GM12878 (cell line): ENCODE results near the gene GRAMD1C. TPM values are rescaled to one million over a fixed set of nuclear protein-coding genes. Genes with fewer than 3 reads are reported as not detected.

ENCODE experiments used
- ATAC-seq: fragments of 200-7000 bp; cut with Tn5 transposase; 3 replicates; pipeline ENCODE4 v1.9.1; 2020; ENCODE audit warnings: mild to moderate bottlenecking, moderate library complexity
- BruUV-seq: library from RNA; stranded (reverse); fragments of 400-500 nt; replicated peaks from 2 replicates; lab custom pipeline; 2021; lab: Mats Ljungman, UMichigan
- CTCF ChIA-PET: fragments of 300-600 bp; sonication (Branson Sonifier 250); formaldehyde crosslinking; extraction: SDS; loops from one replicate; lab custom pipeline; 2021; ENCODE audit warnings: inconsistent platforms; lab: Yijun Ruan, JAX
- POLR2A ChIA-PET: fragments of 350-600 bp; formaldehyde crosslinking; extraction: SDS; loops from one replicate; lab custom pipeline; 2021; ENCODE audit warnings: inconsistent platforms; lab: Charles Lee
- RAD21 ChIA-PET: fragments of 300-600 bp; sonication (Branson Sonifier 250); formaldehyde crosslinking; loops from one replicate; lab custom pipeline; 2023; ENCODE audit warnings: antibody characterized with exemption; ENCODE audit not compliant: unreplicated experiment; lab: Charles Lee
- SMC1A ChIA-PET: fragments of 300-600 bp; sonication (Branson Sonifier 250); formaldehyde crosslinking; loops from one replicate; lab custom pipeline; 2023; ENCODE audit not compliant: unreplicated experiment, uncharacterized antibody; lab: Charles Lee
- DNase-seq: peaks from one replicate; pipeline ENCODE4 v3.0.0-alpha.2; 2011; ENCODE audit warnings: low read depth, low spot score
- FAIRE-seq: peaks from 3 replicates; lab custom pipeline; 2011; peaks lifted over from hg19 to GRCh38; lab: Jason Lieb, UNC
- H2AFZ ChIP-seq: 2 replicates; pipeline ENCODE4 v1.6.0; 2011; ENCODE audit warnings: low read depth, low read length, control low read depth; ENCODE audit not compliant: control insufficient read depth
- H3K27ac ChIP-seq: 2 replicates; pipeline ENCODE4 v1.5.1; 2011; ENCODE audit warnings: control low read depth; ENCODE audit not compliant: control insufficient read depth, insufficient read depth
- H3K27me3 ChIP-seq, 2 experiments: replicated peaks in 1 of 2; 2 replicates each; pipeline versions ENCODE4 v1.6.0 to v1.6.1; 2011; ENCODE audit warnings: low read length in 1 of 2; ENCODE audit not compliant: control insufficient read depth in 2 of 2, insufficient read depth in 2 of 2
- H3K36me3 ChIP-seq, 2 experiments: 2 replicates each; pipeline ENCODE4 v1.5.1; 2011; ENCODE audit warnings: low read length in 1 of 2; ENCODE audit not compliant: control insufficient read depth in 2 of 2, insufficient read depth in 2 of 2
- H3K4me1 ChIP-seq: 2 replicates; pipeline ENCODE4 v1.6.1; 2011; ENCODE audit warnings: mild to moderate bottlenecking, low read length, moderate library complexity, mixed read lengths; ENCODE audit not compliant: control insufficient read depth, insufficient read depth
- H3K4me2 ChIP-seq: 2 replicates; pipeline ENCODE4 v1.6.0; 2011; ENCODE audit warnings: control low read depth; ENCODE audit not compliant: control insufficient read depth, insufficient read depth
- H3K4me3 ChIP-seq: fragments of 200-600 bp; sonication (generic); 2 replicates; pipeline ENCODE4 v1.5.1; 2016
- H3K79me2 ChIP-seq: 2 replicates; pipeline ENCODE4 v1.6.0; 2011; ENCODE audit warnings: low read length; ENCODE audit not compliant: control insufficient read depth, insufficient read depth
- H3K9ac ChIP-seq: 2 replicates; pipeline ENCODE4 v1.8.0; 2011; ENCODE audit warnings: low read length, control low read depth, mixed read lengths; ENCODE audit not compliant: control insufficient read depth, insufficient read depth
- H3K9me3 ChIP-seq: replicated peaks from 3 replicates; pipeline ENCODE4 v1.5.1; 2011; ENCODE audit warnings: mild to moderate bottlenecking, low read length; ENCODE audit not compliant: control insufficient read depth, insufficient read depth
- H4K20me1 ChIP-seq: 2 replicates; pipeline ENCODE4 v1.6.0; 2011; ENCODE audit not compliant: control insufficient read depth, insufficient read depth
- CHD1 ChIP-seq: IDR thresholded peaks from 2 replicates; pipeline ENCODE4 v1.6.1; 2012; ENCODE audit warnings: low read depth, low read length, improper control_type of control experiment
- DPF2 ChIP-seq: fragments of 450-650 bp; IDR thresholded peaks from 2 replicates; pipeline ENCODE4 v1.6.1; 2017; ENCODE audit warnings: mild to moderate bottlenecking
- FOXK2 ChIP-seq: fragments of 450-650 bp; IDR thresholded peaks from 2 replicates; pipeline ENCODE4 v1.6.1; 2017; ENCODE audit warnings: mild to moderate bottlenecking, moderate library complexity
- NR2C2 ChIP-seq: IDR thresholded peaks from 2 replicates; pipeline ENCODE4 v1.6.1; 2011; ENCODE audit warnings: borderline replicate concordance, low read depth; ENCODE audit not compliant: control insufficient read depth, insufficient read length
- POLR2AphosphoS2 ChIP-seq: IDR thresholded peaks from 2 replicates; pipeline ENCODE4 v1.6.1; 2011; ENCODE audit warnings: low read depth, mild to moderate bottlenecking, low read length, improper control_type of control experiment, moderate library complexity
- SMC3 ChIP-seq: IDR thresholded peaks from 2 replicates; pipeline ENCODE4 v1.6.1; 2011; ENCODE audit warnings: low read length, improper control_type of control experiment, borderline replicate concordance
- WGBS: methylation state at CpG from one replicate; pipeline ENCODE4 v1.1.6; 2016; ENCODE audit warnings: low lambda C conversion rate; ENCODE audit not compliant: insufficient replicate concordance, insufficient coverage; ENCODE audit errors: missing lambda C conversion rate; 5-methylcytosine and 5-hydroxymethylcytosine counted together
- in situ Hi-C: fragments of 300-500 bp; cut with MboI; formaldehyde crosslinking; loops from 9 replicates; pipeline ENCODE4 v1.14.3; 2018; ENCODE audit warnings: mixed read lengths
- intact Hi-C: fragments of 100-400 bp; cut with micrococcal nuclease; formaldehyde crosslinking; loops from one replicate; pipeline ENCODE4 v1.14.2; 2022; ENCODE audit not compliant: unreplicated experiment
- polyA plus RNA-seq, 11 experiments: library from polyadenylated mRNA; depleted of rRNA in 4 of 11; unstranded in 6 of 11; stranded (reverse) in 5 of 11; fragments of >200 nt; fragmentation: Nextera tagmentation in 4 of 11; fragmentation: Illumina TruSeq in 1 of 11; extraction: Ambion mirVana in 4 of 11; extraction: Trizol in 1 of 11; gene quantifications; 1 replicate in 1 of 11; 2 replicates in 10 of 11; pipeline versions ENCODE4 v1.2.1 to v1.2.3, GENCODE V29; 2011 to 2016; ENCODE audit warnings: inconsistent platforms in 2 of 11, missing spikeins in 2 of 11, low read depth in 1 of 11
- total RNA-seq, 4 experiments: library from RNA; depleted of rRNA in 3 of 4; stranded (reverse); fragments of >200 nt in 3 of 4; fragmentation: Illumina TruSeq in 1 of 4; extraction: Trizol in 1 of 4; gene quantifications; 2 replicates each; pipeline versions ENCODE4 v1.2.1 to v1.2.3, GENCODE V29; 2013 to 2021

Gene GRAMD1C
- total and polyA plus RNA-seq, 10 of the 15 experiments (the other 5 are each of a cell fraction or from before 2014, with no cell fraction given): 3.2 to 9.2 (median 5.5) TPM

- no peak for TF ChIP-seq DPF2
- TF ChIP-seq SMC3: no peak
- TF ChIP-seq, all 136 proteins: peak for 0
These were observed 33.3 kb upstream of the GRAMD1C start (continued) for GRCh38 chr3:113805249-113805648.

- H3K9me3 ChIP-seq: no peaks in the 10 kb centered on the region
- SMC1A ChIA-PET: interaction anchor here (0.7 to 1.3 kb wide), 4 partner anchors 9 to 23 kb away, joined by 3 to 4 read pairs (median 4); no protein-coding TSS in a partner anchor
- DNase-seq (no peak), ATAC-seq (no peak), FAIRE-seq (no peak)
- POLR2A ChIA-PET: interaction anchor here (1.4 kb wide), 1 partner anchor 11 kb away, joined by 4 read pairs; no protein-coding TSS in a partner anchor
- H3K4me3 ChIP-seq: no peak overlapping the region
- RAD21 ChIA-PET: interaction anchor here (1.7 kb wide), 1 partner anchor 12 kb away, joined by 5 read pairs; no protein-coding TSS in a partner anchor
- H3K27ac ChIP-seq: no peak overlapping the region
- in situ Hi-C loops (no loop called here), intact Hi-C loops (no loop called here)
- H3K79me2 ChIP-seq: no peaks in the 10 kb centered on the region
- no TSS peak for BruUV-seq
- no peaks in the 10 kb centered on the region for H4K20me1 ChIP-seq
- WGBS: 100% methylated on average over 3 of the region's 3 CpGs
- no peak overlapping the region for H3K4me2 ChIP-seq
- no peak overlapping the region for H2AFZ ChIP-seq
- no peak overlapping the region for H3K9ac ChIP-seq
- no peaks in the 10 kb centered on the region for H3K4me1 ChIP-seq
- no peaks in the 10 kb centered on the region for H3K27me3 ChIP-seq
- no peak for TF ChIP-seq POLR2AphosphoS2
- no peak for TF ChIP-seq NR2C2
- TF ChIP-seq CHD1: no peak
- TF ChIP-seq SMC3: no peak
- no peak for TF ChIP-seq FOXK2
- peaks cover 0 to 3% of the 10 kb centered on the region in 2 experiments; a peak in 1 of 4 replicates for H3K36me3 ChIP-seq
- CTCF ChIA-PET: interaction anchor here (1.0 to 1.1 kb wide), 2 partner anchors 62 to 78 kb away, joined by 4 read pairs; no protein-coding TSS in a partner anchor
These were observed 25.7 kb upstream of the GRAMD1C start for GRCh38 chr3:113812854-113813253.
